Duodenal mucosa (tissue), 2 donors: Measurements from ENCODE around the gene DGKK.

Experiments used
- H3K27ac ChIP-seq: one replicate; pipeline ENCODE4 v1.7.0; 2013; ENCODE audit warnings: low read depth, low read length
- H3K27me3 ChIP-seq, 2 donors: one replicate each; pipeline ENCODE4 v1.7.0; 2013; ENCODE audit warnings: low read length in 2 of 2, control low read depth in 1 of 2; ENCODE audit not compliant: insufficient read depth in 2 of 2, control insufficient read depth in 1 of 2
- H3K36me3 ChIP-seq, 2 donors: one replicate each; pipeline ENCODE4 v1.7.0; 2013; ENCODE audit warnings: low read length in 2 of 2, control low read depth in 1 of 2; ENCODE audit not compliant: insufficient read depth in 2 of 2, control insufficient read depth in 1 of 2
- H3K4me1 ChIP-seq, 2 donors: one replicate each; pipeline ENCODE4 v1.7.0; 2013; ENCODE audit warnings: low read length in 2 of 2, control low read depth in 1 of 2; ENCODE audit not compliant: insufficient read depth in 2 of 2, control insufficient read depth in 1 of 2
- H3K4me3 ChIP-seq, 2 donors: one replicate each; pipeline ENCODE4 v1.7.0; 2013; ENCODE audit warnings: low read length in 2 of 2, low read depth in 1 of 2
- H3K9ac ChIP-seq, 2 donors: one replicate each; pipeline ENCODE4 v1.7.0; 2013; ENCODE audit warnings: low read length in 2 of 2, low read depth in 1 of 2
- H3K9me3 ChIP-seq, 2 donors: one replicate each; pipeline ENCODE4 v1.7.0; 2013; ENCODE audit warnings: low read length in 2 of 2, control low read depth in 1 of 2; ENCODE audit not compliant: control insufficient read depth in 1 of 2

Gene DGKK

DNA sequence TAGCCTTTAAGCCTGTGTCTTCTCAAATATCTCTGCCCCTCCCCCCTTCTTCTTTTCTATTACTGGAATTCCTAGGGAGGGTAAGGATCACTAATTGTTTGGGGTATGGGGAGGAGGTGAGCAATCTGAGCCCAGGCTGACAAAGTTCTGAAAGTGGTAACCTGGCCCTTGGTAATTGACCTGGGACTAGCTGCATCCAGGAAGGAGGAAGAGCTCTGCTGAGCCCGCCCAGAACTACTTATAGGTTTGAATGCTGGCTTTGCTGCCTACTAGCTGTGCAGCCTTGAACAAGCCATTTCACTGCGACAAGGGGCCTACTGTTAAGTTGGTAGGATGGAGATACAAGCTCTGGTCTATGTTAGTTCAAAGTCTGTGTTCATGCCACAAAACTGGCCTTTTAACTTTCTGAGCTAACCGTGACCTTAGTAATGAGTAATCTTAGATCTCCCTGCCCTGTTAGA lies 37.8 kb downstream of the DGKK start:
- no peaks in the 10 kb centered on the region for H3K36me3 ChIP-seq
- no peaks in the 10 kb centered on the region for H3K4me1 ChIP-seq
- no peak overlapping the region for H3K27ac ChIP-seq
- H3K4me3 ChIP-seq, result no peak overlapping the region
- H3K9me3 ChIP-seq, result no peaks in the 10 kb centered on the region
- H3K9ac ChIP-seq, result no peak overlapping the region
- no peaks in the 10 kb centered on the region for H3K27me3 ChIP-seq

DNA sequence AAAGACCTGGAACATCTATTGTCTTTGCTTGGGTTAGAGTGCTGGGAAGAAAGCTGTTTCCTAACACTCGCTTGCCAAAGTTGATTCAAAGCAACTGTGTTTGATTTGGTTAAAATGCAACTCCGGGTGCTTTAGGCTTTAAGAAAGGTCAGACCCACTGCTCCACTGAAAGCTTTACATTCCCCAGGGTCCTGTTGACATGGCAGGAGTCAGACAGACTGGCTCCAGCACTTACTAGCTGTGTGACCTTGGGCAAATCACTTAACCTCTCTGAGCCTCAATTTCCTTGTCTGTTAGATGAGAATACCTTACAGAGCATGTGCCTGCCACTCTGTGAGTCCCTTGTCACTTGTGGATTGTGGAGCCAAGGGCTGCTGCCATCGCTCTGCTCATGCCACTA lies 39.0 kb downstream of the DGKK start:
- H3K4me3 ChIP-seq, result no peak overlapping the region
- no peaks in the 10 kb centered on the region for H3K27me3 ChIP-seq

DNA sequence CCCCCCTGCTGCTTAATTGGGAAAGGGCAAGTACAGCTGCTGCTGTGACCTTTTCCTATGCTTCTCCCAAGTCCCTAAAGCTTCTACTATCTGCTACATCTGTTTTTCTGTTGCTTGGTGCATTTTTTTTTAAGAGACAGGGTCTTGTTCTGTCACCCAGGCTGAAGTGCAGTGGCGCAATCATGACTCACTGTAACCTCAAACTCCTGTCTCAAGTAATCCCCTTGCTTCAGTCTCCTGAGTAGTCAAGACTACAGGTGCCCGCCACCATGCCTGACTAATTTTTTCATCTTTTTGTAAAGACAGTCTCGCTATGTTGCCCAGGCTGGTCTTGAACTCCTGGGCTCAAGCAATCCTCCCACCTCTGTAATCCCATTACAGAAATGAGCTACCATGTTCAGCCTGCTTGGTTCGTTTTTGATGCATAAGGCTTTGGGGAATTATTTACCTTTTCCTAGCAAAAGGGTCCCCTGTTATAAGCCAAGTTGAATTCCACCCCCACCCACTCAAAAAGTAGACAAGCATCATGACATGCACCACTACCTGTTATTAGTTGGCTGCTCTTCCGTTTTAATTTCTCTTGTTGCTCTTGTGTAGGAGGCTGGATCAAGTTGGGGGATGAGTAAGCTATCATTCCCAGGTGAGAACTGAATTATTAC lies 39.6 kb downstream of the DGKK start:
- Histone ChIP-seq H3K4me1 (no peaks in the 10 kb centered on the region), H3K27ac (no peak overlapping the region), H3K27me3 (no peaks in the 10 kb centered on the region), H3K9ac (no peak overlapping the region), H3K4me3 (no peak overlapping the region), H3K36me3 (no peaks in the 10 kb centered on the region), H3K9me3 (no peaks in the 10 kb centered on the region)

More for the DNA sequence above, 39.0 kb downstream of the DGKK start:
- no peak overlapping the region for H3K9ac ChIP-seq
- no peaks in the 10 kb centered on the region for H3K9me3 ChIP-seq
- H3K27ac ChIP-seq, result no peak overlapping the region
- no peaks in the 10 kb centered on the region for H3K36me3 ChIP-seq
- H3K4me1 ChIP-seq, result no peaks in the 10 kb centered on the region

DNA sequence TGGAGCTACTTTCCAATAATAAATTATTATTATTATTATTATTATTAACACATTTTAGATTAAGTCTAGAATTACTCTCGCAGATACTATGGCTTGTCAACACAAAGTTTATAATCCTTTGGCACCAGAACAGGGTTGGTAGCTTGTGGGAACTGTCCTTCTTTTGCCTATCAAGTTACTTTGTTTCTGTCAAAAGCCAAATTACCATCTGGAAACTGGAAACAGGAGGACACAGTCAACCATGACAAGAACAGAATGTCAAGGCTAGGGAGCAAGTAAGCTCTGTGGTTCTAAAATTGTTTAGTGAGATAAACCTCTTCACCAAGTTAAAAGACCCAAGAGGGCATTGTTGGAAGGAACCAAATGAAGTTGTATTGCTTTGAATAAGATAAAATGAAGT lies 42.5 kb downstream of the DGKK start:
- no peak overlapping the region for H3K27ac ChIP-seq
- no peak overlapping the region for H3K4me3 ChIP-seq
- H3K36me3 ChIP-seq, result no peaks in the 10 kb centered on the region
- H3K4me1 ChIP-seq, result no peaks in the 10 kb centered on the region
- H3K9ac ChIP-seq, result no peak overlapping the region
- no peaks in the 10 kb centered on the region for H3K27me3 ChIP-seq
- H3K9me3 ChIP-seq, result no peaks in the 10 kb centered on the region

DNA sequence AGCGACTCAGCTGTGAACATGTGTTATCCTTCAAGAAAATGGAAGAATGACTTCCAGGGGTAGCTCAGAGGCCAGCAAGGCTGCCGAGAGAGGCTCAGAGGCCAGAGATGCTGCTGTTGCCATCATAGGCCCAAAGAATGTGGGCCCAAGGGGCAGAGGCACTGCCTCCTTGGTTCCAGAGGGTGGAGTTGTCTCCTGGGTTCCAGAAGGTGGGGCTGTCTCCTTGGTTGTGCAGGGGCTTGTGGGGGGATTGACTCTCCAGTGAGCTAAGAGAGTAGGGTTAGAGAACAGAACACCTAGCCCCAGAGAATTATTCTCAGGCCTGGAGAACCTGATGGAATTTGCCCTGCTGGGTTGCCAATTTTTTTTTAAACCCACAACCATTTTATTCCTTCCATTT lies 62.6 kb downstream of the DGKK start:
- H3K27ac ChIP-seq, result no peak overlapping the region
- H3K9me3 ChIP-seq, result no peaks in the 10 kb centered on the region
- H3K4me1 ChIP-seq, result no peaks in the 10 kb centered on the region
- no peak overlapping the region for H3K4me3 ChIP-seq
- no peak overlapping the region for H3K9ac ChIP-seq
- no peaks in the 10 kb centered on the region for H3K36me3 ChIP-seq
- no peaks in the 10 kb centered on the region for H3K27me3 ChIP-seq

DNA sequence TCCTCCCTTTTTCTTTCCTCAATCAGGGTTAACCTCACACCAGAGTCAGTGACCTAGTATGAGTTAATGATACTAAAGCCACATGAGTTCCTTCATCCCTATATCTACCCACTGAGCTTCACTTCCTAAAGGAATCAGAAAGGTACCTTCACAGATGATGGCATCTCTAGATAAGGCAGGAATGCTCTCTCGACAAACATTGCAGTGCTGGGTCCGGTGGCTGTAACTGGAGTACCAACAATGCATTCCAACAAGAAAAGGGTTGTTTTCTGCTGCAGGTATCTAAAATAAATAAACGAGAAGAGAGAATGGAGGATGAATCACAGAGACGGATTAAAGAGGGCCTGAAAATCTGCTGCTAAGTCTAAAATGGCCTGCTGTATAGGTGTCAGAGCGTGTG lies 66.7 kb downstream of the DGKK start:
- no peaks in the 10 kb centered on the region for H3K36me3 ChIP-seq
- no peak overlapping the region for H3K9ac ChIP-seq
- no peak overlapping the region for H3K4me3 ChIP-seq
- no peaks in the 10 kb centered on the region for H3K9me3 ChIP-seq
- H3K4me1 ChIP-seq, result no peaks in the 10 kb centered on the region
- H3K27ac ChIP-seq, result no peak overlapping the region
- H3K27me3 ChIP-seq, result no peaks in the 10 kb centered on the region

DNA sequence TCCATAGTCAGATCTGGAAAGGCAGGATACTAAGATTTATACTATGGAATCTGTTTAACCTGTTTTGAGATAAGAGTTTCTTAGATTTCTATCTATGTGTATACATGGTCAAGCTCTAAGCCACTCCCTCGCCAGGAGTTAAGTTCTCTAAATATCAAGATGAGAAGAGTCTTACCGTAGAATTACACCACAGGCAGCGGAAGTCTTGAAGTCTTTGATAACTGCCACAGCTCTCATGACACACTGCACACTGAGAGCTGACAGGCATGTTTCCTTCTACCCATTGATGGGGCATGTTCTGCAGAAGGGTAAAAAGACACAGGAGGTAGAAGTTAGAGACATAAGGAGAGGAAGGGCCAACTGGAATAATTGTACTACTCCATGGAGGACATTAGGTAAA lies 67.7 kb downstream of the DGKK start:
- H3K27me3 ChIP-seq, result no peaks in the 10 kb centered on the region
- no peaks in the 10 kb centered on the region for H3K4me1 ChIP-seq
- H3K4me3 ChIP-seq, result no peak overlapping the region
- no peak overlapping the region for H3K9ac ChIP-seq
- H3K36me3 ChIP-seq, result no peaks in the 10 kb centered on the region
- H3K9me3 ChIP-seq, result no peaks in the 10 kb centered on the region
- no peak overlapping the region for H3K27ac ChIP-seq

DNA sequence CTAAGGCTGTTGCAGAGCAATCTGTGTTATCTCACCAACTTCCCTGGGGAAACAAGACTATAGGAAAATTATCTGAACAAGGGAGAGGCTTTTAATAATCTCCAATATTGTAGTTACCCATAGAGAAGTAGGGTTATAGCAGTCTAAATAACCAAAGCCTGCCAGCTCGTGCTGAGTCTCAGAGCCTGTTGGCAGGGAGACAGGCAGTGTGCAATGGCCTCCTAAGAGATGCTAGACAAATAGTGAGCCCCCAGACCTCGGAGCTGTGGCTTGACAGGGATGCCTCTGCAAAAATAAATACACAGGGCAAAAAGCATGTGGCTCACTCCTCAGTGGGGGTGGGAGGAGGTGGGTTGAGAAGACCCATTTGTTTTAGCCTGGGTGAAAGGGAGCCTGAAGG lies 76.7 kb downstream of the DGKK start:
- H3K9me3 ChIP-seq, result no peaks in the 10 kb centered on the region
- H3K36me3 ChIP-seq, result no peaks in the 10 kb centered on the region
- H3K4me3 ChIP-seq, result no peak overlapping the region
- H3K27me3 ChIP-seq, result no peaks in the 10 kb centered on the region
- no peak overlapping the region for H3K27ac ChIP-seq
- H3K9ac ChIP-seq, result no peak overlapping the region
- H3K4me1 ChIP-seq, result no peaks in the 10 kb centered on the region

DNA sequence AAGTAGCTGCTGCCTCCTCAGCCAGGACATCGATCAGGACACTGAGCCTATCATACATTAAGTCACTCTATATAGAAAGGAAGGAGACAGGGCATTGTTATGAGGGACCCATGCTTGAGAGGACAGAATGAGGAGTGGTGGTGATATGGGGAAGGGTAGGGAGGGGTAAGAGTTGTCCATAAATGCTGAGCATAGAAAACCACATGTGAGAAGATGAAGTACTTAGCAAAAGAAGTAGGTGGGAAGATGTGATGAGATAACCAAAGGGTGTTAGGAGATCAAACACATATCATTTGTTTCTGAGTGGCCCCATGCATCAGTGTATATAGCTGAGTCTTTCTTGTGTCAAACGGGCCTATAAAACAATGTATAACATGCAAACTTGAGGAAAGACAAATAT lies 84.1 kb downstream of the DGKK start:
- no peaks in the 10 kb centered on the region for H3K4me1 ChIP-seq
- no peaks in the 10 kb centered on the region for H3K9me3 ChIP-seq
- no peak overlapping the region for H3K27ac ChIP-seq
- H3K27me3 ChIP-seq, result no peaks in the 10 kb centered on the region
- no peak overlapping the region for H3K4me3 ChIP-seq
- no peaks in the 10 kb centered on the region for H3K36me3 ChIP-seq
- H3K9ac ChIP-seq, result no peak overlapping the region

DNA sequence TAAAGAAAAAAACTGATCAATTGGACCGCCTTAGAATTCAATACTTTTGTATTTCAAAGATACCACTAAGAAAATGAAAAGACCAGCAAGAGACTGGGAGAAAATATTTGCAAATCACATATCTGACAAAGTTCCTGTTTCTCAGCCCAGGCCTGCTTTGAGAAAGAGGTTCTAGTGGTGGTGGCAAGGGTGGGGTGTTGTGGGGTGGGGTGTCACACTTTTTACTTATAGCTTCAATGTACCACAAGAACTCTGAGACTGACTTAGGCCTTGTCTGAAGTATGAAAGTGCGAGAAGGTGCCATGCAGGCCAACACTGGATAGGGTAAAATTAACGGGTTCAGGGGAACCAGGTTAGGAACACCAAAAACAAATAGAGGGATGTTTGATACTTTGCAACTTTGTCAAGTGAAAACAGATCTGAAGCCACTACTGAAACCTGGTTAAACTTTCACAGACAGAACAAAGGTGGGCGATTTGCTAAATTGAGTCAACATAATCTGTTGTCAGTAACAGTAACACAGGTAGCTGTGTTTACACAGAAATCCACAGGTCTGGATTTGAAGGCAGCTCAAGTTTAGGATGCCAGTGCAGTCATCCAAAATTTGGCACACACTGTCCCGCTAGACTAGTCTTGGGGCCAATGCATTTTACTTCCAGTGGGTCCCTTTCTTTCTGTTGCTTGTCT lies 88.8 kb downstream of the DGKK start:
- Histone ChIP-seq H3K9ac (no peak overlapping the region), H3K9me3 (no peaks in the 10 kb centered on the region), H3K4me3 (no peak overlapping the region), H3K36me3 (no peaks in the 10 kb centered on the region), H3K27me3 (no peaks in the 10 kb centered on the region), H3K4me1 (no peaks in the 10 kb centered on the region), H3K27ac (no peak overlapping the region)
